ENCODE data around the gene USP22. TPM values are rescaled to one million over a fixed set of nuclear protein-coding genes. Genes with fewer than 3 reads are reported as not detected.

The USP22 gene
- total RNA-seq, 4 donors from 2014 or later, result 61.7 to 91.2 (median 78.0) TPM

- TF ChIP-seq CTCF (IDR thresholded peaks at IDR 0.05), result no peak
- TF ChIP-seq POLR2A (IDR thresholded peaks at IDR 0.05), result peak in 1 of 4 donors; percentile 35
- Histone ChIP-seq H3K27ac (peak overlapping the region; percentile 98 to 100 (median 99)), H3K27me3 (no peaks in the 10 kb centered on the region), H3K4me1 (peaks cover 14 to 52% (median 33%) of the 10 kb centered on the region in 3 donors), H3K36me3 (peaks cover 0 to 17% (median 0%) of the 10 kb centered on the region in 3 donors), H3K9me3 (no peaks in the 10 kb centered on the region), H3K4me3 (peak overlapping the region; percentile 78 to 99 (median 90))
- intact Hi-C loops (cut with DNase I), result no loop called here
- WGBS, 2 donors, result 0 to 2% methylated on average over 15 to 23 of the region's 47 CpGs
- DNase-seq, result peak; percentile 25
Measured at GRCh38 chr17:21041741-21042457, 912 bp downstream of the USP22 start.

- WGBS, 2 donors, result 17 to 19% methylated on average over 6 of the region's 6 CpGs
- Histone ChIP-seq H3K4me1 (peaks cover 26 to 71% (median 49%) of the 10 kb centered on the region in 3 donors), H3K27me3 (no peaks in the 10 kb centered on the region), H3K27ac (peak overlapping the region in 3 of 4 donors; percentile 98 to 100 (median 100)), H3K4me3 (peak overlapping the region in 3 of 4 donors; percentile 78 to 90 (median 89)), H3K36me3 (peaks cover 0 to 17% (median 0%) of the 10 kb centered on the region in 3 donors), H3K9me3 (no peaks in the 10 kb centered on the region)
- no peak for DNase-seq
- TF ChIP-seq POLR2A (IDR thresholded peaks at IDR 0.05), result no peak
- peak in 5 of 6 experiments; percentile 11 to 49 (median 17) for TF ChIP-seq CTCF (IDR thresholded peaks at IDR 0.05)
- intact Hi-C loops (cut with DNase I), result no loop called here
Measured at GRCh38 chr17:21039839-21040575, 2.8 kb downstream of the USP22 start.

DNA sequence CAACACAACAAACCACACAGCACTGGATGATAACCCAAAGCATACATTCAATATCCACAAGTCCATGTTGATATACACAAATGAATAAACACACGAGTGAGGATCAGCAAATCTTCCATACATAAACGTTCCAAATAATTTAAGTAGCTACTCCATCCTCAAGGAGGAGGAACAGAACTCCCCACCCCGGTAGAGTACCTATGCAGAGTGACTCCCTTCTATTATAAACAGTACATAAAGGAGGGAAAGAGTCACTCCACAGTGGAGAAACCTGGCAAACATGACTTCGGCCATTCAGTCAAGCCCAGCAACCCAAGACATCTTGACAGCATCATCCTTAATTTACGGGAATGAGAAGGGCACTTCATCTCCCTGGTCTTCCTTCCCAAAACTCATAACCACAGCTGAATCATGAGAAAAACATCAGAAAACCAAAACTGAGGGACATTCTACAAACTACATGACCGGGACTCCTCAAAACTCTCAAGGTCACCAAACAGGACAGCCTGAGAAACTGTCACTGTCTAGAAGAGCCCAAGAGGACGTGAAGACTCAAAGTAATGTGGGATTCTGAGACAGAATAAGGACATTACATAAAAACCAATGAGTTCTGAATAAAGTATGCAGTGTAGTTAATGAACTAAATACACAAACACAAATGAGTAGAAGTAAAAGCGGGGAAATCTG, 5.6 kb downstream of the USP22 start:
- intact Hi-C loops (cut with DNase I), result no loop called here
- no peaks in the 10 kb centered on the region for H3K9me3 ChIP-seq
- H3K4me1 ChIP-seq, result peaks cover 35 to 90% (median 68%) of the 10 kb centered on the region in 3 donors
- no peak for DNase-seq
- no peaks in the 10 kb centered on the region for H3K27me3 ChIP-seq
- peak overlapping the region in 3 of 4 donors; percentile 21 to 46 (median 31) for H3K27ac ChIP-seq
- 41% methylated on average over 8 of the region's 8 CpGs for WGBS, 2 donors
- no peak overlapping the region for H3K4me3 ChIP-seq
- H3K36me3 ChIP-seq, result peaks cover 0 to 17% (median 0%) of the 10 kb centered on the region in 3 donors
- TF ChIP-seq CTCF (IDR thresholded peaks at IDR 0.05) (no peak), POLR2A (IDR thresholded peaks at IDR 0.05) (no peak)

DNA sequence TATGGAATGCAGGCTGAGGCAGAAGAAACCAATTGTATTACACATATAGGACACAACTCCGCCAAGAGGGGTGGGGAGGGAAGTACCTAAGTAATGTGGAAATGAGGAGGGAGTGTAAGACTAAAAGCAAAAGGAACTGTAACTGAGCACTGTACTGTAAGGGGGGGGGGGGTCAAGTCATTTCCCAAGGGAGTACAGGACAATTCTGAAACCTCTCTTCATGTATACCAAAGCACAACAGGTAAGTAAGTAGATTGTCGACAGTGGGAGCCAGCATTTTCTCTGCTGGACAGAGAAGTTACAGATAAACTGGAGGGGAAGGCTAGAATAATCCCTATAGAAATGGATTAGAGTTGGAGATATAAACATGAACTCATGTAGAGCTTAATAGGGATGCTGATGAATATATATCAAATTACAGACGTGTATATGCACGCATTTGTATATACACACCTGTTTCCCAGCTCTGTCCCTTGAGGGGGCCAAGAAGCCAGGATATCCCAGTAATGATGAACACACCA, 6.4 kb downstream of the USP22 start:
- H3K9me3 ChIP-seq, result no peaks in the 10 kb centered on the region
- no peaks in the 10 kb centered on the region for H3K27me3 ChIP-seq
- no peak overlapping the region for H3K4me3 ChIP-seq
- DNase-seq, result no peak
- no peak for TF ChIP-seq CTCF (IDR thresholded peaks at IDR 0.05)
- TF ChIP-seq POLR2A (IDR thresholded peaks at IDR 0.05), result no peak
- H3K27ac ChIP-seq, result peak overlapping the region in 3 of 4 donors; percentile 31 to 46 (median 34)
- intact Hi-C loops (cut with DNase I), result no loop called here
- peaks cover 0 to 17% (median 0%) of the 10 kb centered on the region in 3 donors for H3K36me3 ChIP-seq
- 30 to 46% methylated on average over 4 of the region's 4 CpGs for WGBS, 2 donors
- peaks cover 41 to 98% (median 68%) of the 10 kb centered on the region in 3 donors for H3K4me1 ChIP-seq

Data from esophagus squamous epithelium (tissue), 5 donors.